Parathyroid adenoma (tissue), 2 donors: ENCODE measurements around the gene ARHGEF19.
"Not testable (repeated sequence)": the region's sequence is repeated elsewhere in the genome, so short reads cannot be mapped to it uniquely, and the experiment has no call there.

Source experiments
- H2AFZ ChIP-seq: fragments of 300-600 bp; sonication (generic); one replicate; pipeline ENCODE4 v1.7.0; 2017; ENCODE audit warnings: antibody characterized with exemption, mild to moderate bottlenecking
- H3K27ac ChIP-seq: fragments of 300-600 bp; sonication (generic); one replicate; pipeline ENCODE4 v1.7.0; 2017
- H3K27me3 ChIP-seq: fragments of 300-600 bp; sonication (generic); one replicate; pipeline ENCODE4 v1.7.0; 2017; ENCODE audit warnings: low read length; ENCODE audit not compliant: control insufficient read depth, insufficient read depth
- H3K36me3 ChIP-seq: fragments of 300-600 bp; sonication (generic); one replicate; pipeline ENCODE4 v1.7.0; 2017; ENCODE audit warnings: low read length; ENCODE audit not compliant: control insufficient read depth, insufficient read depth
- H3K4me1 ChIP-seq: fragments of 300-600 bp; sonication (generic); one replicate; pipeline ENCODE4 v1.7.0; 2017; ENCODE audit warnings: control low read depth
- H3K4me2 ChIP-seq: fragments of 300-600 bp; sonication (generic); one replicate; pipeline ENCODE4 v1.7.0; 2017; ENCODE audit warnings: low read length
- H3K4me3 ChIP-seq: fragments of 300-600 bp; sonication (generic); one replicate; pipeline ENCODE4 v1.7.0; 2017; ENCODE audit warnings: low read depth, low read length
- H3K79me2 ChIP-seq: fragments of 300-600 bp; sonication (generic); one replicate; pipeline ENCODE4 v1.7.0; 2017; ENCODE audit warnings: control low read depth
- H3K9ac ChIP-seq: fragments of 300-600 bp; sonication (generic); one replicate; pipeline ENCODE4 v1.7.0; 2017; ENCODE audit warnings: mild to moderate bottlenecking
- H3K9me3 ChIP-seq: fragments of 300-600 bp; sonication (generic); one replicate; pipeline ENCODE4 v1.7.0; 2017; ENCODE audit warnings: low read length; ENCODE audit not compliant: control insufficient read depth
- TF ChIP-seq, protein P1 (sequence below): fragments of 300-600 bp; sonication (generic); IDR thresholded peaks from one replicate; pipeline ENCODE4 v1.7.0; 2017; ENCODE audit warnings: antibody characterized with exemption, mild to moderate bottlenecking
- donor health status: primary hyperparathyroidism.

The ARHGEF19 gene

DNA sequence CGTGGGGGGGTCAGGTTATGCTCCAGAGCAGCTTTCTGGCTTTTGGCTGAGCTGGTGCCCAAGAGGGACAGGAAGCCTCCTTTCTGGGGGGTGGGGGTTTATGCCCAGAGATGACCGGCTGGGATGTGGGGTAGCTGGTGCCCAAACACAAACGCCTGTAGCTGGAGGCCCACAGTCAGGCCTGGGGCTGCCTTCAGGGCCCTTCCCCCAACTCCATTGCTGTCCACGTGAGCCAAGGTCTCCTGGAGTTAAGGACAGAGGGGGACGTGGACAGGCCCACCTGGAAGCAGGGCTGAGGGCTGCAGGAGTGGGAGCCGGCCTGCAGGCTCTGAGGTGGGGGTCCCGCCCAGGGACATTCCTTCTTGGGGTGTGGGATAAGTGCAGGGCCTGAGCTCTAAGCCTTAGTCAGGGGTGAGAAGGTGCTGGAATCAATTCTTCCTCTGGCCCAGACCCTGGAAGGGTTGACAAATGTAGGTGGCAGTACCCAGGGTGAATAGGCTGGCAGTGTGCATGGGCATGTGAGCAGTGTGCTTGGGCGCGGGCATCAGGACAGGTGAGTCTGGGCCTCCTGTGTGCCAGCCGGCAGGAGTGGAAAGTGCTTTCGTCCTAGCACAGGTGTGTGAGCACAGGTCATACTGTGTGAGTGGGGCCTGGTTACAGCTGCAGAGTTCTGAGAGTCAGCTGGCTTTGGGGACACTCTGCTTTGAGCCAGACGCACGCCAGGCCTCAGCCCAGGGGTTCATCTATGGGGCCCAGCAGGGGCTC lies 17.7 kb upstream of the ARHGEF19 start:
- TF ChIP-seq, protein P1, sequence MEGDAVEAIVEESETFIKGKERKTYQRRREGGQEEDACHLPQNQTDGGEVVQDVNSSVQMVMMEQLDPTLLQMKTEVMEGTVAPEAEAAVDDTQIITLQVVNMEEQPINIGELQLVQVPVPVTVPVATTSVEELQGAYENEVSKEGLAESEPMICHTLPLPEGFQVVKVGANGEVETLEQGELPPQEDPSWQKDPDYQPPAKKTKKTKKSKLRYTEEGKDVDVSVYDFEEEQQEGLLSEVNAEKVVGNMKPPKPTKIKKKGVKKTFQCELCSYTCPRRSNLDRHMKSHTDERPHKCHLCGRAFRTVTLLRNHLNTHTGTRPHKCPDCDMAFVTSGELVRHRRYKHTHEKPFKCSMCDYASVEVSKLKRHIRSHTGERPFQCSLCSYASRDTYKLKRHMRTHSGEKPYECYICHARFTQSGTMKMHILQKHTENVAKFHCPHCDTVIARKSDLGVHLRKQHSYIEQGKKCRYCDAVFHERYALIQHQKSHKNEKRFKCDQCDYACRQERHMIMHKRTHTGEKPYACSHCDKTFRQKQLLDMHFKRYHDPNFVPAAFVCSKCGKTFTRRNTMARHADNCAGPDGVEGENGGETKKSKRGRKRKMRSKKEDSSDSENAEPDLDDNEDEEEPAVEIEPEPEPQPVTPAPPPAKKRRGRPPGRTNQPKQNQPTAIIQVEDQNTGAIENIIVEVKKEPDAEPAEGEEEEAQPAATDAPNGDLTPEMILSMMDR: no peak
- Histone ChIP-seq H3K4me1 (no peaks in the 10 kb centered on the region), H3K4me2 (no peak overlapping the region), H3K4me3 (no peak overlapping the region), H3K9me3 (no peaks in the 10 kb centered on the region), H3K27ac (no peak overlapping the region), H3K27me3 (no peaks in the 10 kb centered on the region), H3K9ac (no peak overlapping the region), H3K79me2 (no peaks in the 10 kb centered on the region), H2AFZ (no peak overlapping the region), H3K36me3 (no peaks in the 10 kb centered on the region)

DNA sequence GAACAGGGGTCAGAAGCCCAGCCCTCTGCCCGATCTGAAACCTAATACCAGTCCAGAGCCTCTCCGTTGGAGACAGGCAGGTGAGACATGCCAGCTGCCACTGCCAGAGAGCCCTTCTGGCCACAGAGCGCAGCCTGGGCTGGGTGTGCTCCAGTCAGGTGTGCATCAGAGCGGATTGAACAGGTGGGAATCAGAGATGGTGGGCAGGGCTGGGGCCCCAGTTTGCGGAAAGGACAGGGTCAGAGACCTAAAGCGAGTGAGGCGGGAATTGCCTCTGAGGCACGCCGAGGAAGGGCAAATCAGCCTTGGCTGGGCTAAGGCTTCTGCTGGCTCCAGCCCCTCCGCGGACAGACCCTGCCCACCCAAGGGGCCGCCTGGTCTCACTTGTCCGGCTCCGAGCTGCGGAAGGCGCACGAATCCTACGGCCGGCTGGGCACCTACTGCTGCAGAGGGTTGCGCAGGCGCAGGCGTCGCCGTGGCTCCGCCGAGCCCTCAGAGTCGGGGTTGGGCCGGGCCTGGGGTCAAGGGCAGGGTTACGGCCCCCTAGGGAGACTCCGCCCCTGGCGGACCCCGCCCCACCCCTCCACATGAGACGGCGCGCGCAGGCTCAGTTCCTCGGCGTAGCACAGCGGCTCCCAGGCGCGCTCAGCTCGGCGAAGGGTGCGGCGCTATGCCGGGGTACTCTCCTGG lies 14.2 kb upstream of the ARHGEF19 start:
- peak overlapping the region; percentile 53 for H3K4me2 ChIP-seq
- peak overlapping the region; percentile 79 for H2AFZ ChIP-seq
- H3K9me3 ChIP-seq: no peaks in the 10 kb centered on the region
- H3K36me3 ChIP-seq: no peaks in the 10 kb centered on the region
- H3K27ac ChIP-seq: no peak overlapping the region
- no peak overlapping the region for H3K9ac ChIP-seq
- no peaks in the 10 kb centered on the region for H3K27me3 ChIP-seq
- TF ChIP-seq, protein P1: no peak
- no peaks in the 10 kb centered on the region for H3K79me2 ChIP-seq
- H3K4me3 ChIP-seq: peak overlapping the region; percentile 26
- no peaks in the 10 kb centered on the region for H3K4me1 ChIP-seq

DNA sequence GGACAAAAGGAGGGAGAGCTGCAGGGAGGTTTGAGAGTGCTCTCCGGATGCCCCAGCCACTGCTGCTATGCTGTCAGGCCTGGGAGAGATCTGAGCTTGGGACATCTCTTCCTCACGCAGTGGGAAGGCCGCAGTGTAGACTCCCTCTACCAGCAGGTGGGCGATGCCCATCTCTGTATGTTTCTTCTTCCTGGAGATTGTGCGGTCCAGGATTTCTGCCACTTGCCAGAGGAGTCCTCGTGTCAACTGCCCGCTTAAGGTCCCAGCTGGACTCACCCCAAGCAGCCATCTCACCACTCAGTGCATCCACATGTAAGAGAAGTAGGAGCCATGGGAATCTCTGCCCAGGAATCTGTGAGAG lies 13.7 kb upstream of the ARHGEF19 start:
- Histone ChIP-seq H3K4me1 (no peaks in the 10 kb centered on the region), H3K4me2 (peak overlapping the region; percentile 53), H3K27me3 (no peaks in the 10 kb centered on the region), H3K9me3 (no peaks in the 10 kb centered on the region), H3K36me3 (no peaks in the 10 kb centered on the region), H2AFZ (peak overlapping the region; percentile 79), H3K27ac (no peak overlapping the region), H3K9ac (no peak overlapping the region), H3K4me3 (no peak overlapping the region), H3K79me2 (no peaks in the 10 kb centered on the region)
- TF ChIP-seq, protein P1: no peak

DNA sequence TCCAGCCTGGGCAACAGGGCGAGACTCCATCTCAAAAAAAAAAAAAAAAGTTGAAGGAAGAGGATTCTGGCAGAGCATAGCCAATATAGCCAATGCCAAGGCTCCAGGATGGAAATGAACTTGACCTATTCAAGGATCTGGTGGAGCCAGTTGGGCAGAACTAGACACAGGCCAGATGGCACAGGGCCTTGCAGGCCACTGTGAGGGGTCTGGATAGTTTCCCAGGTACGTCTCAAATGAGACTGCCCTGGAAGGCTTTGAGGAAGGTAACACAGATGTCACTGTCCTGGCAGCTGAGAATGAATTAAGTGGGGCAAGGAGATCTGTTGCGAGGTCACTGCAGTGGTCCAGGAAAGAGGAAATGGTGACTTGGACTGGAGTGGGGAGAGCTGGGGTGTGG lies 12.0 kb upstream of the ARHGEF19 start:
- Histone ChIP-seq H3K4me2 (no peak overlapping the region), H3K4me3 (no peak overlapping the region), H3K36me3 (no peaks in the 10 kb centered on the region), H2AFZ (no peak overlapping the region), H3K4me1 (no peaks in the 10 kb centered on the region), H3K27me3 (no peaks in the 10 kb centered on the region), H3K9me3 (no peaks in the 10 kb centered on the region), H3K79me2 (no peaks in the 10 kb centered on the region), H3K9ac (no peak overlapping the region), H3K27ac (no peak overlapping the region)
- TF ChIP-seq, protein P1: no peak

DNA sequence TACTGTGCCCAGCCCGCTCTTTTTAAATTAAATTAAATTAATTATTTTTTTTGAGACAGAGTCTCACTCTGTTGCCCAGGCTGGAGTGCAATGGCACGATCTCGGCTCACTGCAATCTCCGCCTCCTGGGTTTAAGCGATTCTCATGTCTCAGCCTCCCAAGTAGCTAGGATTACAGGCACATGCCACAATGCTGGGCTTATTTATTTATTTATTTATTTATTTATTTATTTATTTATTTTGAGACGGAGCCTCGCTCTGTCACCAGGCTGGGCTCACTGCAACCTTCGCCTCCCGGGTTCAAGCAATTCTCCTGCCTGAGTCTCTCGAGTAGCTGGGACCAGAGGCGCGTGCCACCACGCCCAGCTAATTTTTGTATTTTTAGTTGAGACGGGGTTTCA lies 10.3 kb upstream of the ARHGEF19 start:
- not testable (repeated sequence) for H3K4me1 ChIP-seq, H2AFZ ChIP-seq, H3K4me3 ChIP-seq, H3K27me3 ChIP-seq, H3K9ac ChIP-seq, H3K4me2 ChIP-seq, H3K36me3 ChIP-seq, H3K79me2 ChIP-seq, H3K9me3 ChIP-seq, H3K27ac ChIP-seq
